HG02938 (cell line): ENCODE results near the gene RGS8.
"Not testable (repeated sequence)": the region's sequence is repeated elsewhere in the genome, so short reads cannot be mapped to it uniquely, and the experiment has no call there.

Experiments used
- ATAC-seq: cut with Tn5 transposase; IDR thresholded peaks from one replicate; pipeline ENCODE4 v1.9.1; 2021; ENCODE audit warnings: mild to moderate bottlenecking, moderate library complexity; ENCODE audit not compliant: unreplicated experiment

RGS8 gene

DNA sequence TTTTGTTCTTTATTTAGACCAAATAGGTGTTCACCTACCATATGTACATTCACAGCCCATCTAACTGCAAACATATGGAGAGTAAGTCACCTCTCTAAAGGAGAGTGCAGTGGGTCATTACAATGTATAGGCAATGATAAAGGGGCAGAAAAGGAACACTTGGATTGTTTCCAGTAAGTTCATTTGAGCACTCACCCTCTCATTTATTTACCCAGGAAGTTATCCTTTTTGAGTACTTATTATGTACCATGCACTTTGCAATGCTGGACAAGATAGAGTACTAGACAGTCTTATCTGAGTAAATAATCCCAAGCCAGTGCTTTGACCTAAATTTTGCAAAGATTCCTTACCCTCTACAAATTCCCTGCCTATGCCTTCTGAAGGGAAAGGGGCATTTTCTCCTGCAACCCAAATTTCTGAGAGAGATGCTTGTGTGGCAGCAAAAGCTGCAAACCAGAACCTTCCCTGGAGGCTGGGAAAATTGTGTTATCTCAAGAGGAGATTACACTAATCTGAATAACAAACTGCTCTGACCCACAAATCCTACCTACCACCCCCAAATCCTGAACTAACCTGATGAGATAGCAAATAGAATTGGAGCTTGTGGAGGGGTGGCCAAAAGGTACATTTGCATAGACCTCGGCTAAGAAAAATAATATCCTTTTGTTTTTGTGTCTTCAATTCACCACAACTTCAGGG, 18.6 kb upstream of the RGS8 start:
- ATAC-seq, result no peak

- no peak for ATAC-seq
Measured at GRCh38 chr1:182700351-182700709, 15.9 kb upstream of the RGS8 start.

- no peak for ATAC-seq
Measured at GRCh38 chr1:182699393-182700350, 15.3 kb upstream of the RGS8 start.

DNA sequence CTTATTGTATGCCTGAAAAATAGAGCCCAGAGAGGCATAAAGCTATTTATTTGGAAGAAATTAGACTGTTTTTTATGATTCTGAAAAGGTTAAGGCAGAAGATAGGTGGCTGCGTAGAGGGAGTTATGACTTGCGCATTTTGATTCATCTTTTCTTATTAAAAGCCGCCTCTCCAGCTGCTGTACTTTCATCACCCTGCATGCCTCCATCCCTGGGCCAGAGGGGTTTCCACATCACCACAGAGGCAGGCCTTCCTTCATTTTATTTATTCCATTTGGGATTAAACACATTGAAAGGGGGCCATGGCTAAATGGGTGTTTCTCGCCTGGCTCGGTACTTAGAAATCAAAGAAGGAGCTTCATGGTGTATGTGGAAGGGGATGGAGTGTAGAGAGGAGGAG, 14.6 kb upstream of the RGS8 start:
- no peak for ATAC-seq

GRCh38 chr1:182693139-182693538, 8.8 kb upstream of the RGS8 start:
- ATAC-seq, result not testable (repeated sequence)

DNA sequence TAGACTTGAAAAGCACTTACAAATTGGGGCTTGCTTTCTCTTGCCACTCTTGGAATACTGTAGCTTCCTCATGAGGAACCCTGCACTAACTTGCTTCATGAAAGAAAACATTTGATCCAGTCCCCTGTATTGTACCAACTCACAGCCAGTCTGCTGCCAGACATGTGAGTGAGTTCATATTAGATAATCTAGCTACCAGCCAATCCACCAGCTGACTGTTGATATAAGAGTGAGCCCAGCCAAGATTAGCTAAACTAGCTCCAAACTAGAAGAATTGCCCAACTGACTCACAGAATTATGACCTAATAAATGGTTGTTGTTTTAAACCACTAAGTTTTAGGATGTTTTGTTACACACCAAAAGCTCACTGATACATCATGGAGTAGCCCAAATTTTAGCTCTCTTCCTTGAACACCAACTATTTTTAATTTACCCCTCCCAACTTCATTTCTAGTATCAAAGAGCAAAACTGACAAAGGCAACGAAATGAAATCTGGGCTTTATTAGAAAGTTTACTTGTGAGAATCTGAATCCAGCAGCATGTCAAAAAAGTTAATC, 6.6 kb upstream of the RGS8 start:
- no peak for ATAC-seq

- ATAC-seq, result no peak
Measured at GRCh38 chr1:182688436-182689205, 4.2 kb upstream of the RGS8 start.

GRCh38 chr1:182687361-182687760, 3.0 kb upstream of the RGS8 start:
- ATAC-seq, result no peak

DNA sequence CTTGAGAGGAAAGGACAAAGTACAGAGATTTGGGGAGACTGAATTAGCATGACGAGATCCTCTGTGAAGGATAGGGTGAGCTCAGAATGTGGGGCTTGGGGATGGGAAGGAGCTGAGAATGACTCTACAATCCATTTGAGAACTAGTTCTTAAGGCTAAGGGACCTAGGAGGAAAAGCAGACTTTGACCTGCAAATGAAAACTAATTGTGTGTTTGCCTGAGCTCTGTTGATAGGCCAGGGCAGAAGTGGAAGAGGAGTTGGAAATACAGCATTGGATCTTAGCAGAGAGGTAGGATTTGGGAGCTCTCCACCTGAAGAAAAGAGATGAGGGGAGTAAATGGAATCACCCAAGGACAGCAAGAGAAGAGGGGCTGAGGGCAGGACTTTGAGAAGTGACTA, 2.1 kb upstream of the RGS8 start:
- ATAC-seq, result no peak

DNA sequence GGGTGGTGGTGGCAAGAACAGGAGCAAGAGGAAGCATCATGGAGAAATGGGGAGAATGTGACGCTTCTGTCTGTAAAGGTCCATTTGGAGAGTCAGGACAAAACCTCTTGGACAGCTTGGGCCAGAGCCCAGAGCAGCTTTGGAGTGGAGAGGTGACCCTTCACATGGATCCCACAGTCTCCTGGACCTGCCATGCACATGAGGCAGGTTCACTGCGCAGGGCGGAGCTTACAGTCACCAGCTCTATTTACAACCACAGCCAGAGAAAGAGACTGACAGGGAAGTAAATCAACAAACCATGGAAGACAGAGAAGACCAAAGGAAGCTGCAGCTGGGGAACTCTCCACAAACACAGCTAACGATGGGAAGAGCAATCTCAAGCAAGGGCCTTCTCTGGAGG, 828 bp upstream of the RGS8 start:
- no peak for ATAC-seq

- no peak for ATAC-seq
Measured at GRCh38 chr1:182682898-182683501, 1.4 kb downstream of the RGS8 start.

DNA sequence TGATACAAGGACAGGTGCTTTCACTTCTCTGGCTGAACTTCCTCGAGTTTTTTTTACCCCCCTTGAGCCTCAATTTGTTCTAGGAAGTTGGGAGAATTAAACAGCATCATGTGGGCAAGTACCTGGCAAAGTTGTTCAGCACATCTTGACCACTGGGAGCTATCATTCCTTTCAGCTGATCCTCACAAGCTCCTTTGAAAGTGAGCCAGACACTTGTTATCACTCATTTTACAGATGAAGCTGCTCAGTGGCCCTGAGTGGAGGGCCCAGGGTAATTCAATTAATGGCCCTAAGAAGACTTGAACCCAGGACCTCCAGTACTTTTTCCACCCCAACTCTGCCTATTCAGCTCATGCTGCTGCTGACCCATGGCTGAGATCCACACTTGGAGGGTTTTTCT, 2.0 kb downstream of the RGS8 start:
- no peak for ATAC-seq

- no peak for ATAC-seq
Measured at GRCh38 chr1:182681568-182681912, 2.8 kb downstream of the RGS8 start.

DNA sequence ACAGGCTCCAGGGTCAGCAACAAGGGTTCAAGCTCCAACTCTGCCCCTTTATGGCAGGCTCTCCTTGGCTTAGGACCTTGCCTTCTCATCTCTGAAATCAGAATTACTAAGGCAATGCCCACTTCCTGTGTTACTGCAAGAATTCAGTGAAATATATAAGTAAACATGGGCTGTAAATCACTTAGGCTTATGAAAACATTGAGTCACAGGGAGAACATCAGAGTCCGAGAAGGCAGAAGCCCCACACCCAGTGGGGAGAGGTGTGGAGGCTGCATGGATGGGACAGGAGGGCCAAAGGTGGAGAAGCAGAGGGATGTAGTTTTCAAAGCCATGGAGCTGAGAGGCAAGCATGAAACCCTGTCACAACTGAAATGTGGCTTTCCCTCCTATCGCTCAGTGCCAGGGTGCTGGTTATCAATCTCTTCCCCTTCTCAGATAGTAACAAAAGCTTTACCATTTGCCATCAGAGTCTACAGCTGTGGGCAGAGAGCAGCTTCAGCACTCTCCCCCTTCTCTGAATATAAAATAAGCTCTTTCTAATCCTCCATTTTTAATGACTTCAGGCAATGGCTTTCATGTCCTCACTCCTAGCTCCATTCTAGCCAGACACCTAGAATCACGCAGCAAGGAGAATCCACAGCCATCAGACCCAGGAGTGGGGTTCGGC, 3.4 kb downstream of the RGS8 start:
- ATAC-seq, result no peak

- ATAC-seq, result no peak
Measured at GRCh38 chr1:182680408-182680807, 4.0 kb downstream of the RGS8 start.

DNA sequence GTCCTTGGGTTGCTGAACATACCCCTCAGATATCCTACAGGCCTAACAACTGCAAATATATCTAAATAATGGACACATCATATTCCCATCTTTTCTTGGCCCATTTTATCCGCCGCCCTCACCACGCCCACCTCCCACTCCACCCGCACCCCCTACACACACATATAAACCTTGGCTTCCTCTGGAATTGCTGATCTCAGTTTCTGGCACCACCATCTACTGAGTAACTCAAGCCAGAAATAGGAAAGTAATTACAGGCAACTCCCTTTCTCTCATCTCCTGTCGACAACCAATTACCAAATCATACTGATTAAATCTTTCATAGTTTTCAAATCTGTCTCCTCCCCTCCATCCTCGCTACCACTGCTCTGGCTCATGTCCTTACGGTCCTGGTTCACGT, 4.7 kb downstream of the RGS8 start:
- ATAC-seq, result no peak

GRCh38 chr1:182677397-182678098, 6.8 kb downstream of the RGS8 start:
- peak; percentile 94 for ATAC-seq

DNA sequence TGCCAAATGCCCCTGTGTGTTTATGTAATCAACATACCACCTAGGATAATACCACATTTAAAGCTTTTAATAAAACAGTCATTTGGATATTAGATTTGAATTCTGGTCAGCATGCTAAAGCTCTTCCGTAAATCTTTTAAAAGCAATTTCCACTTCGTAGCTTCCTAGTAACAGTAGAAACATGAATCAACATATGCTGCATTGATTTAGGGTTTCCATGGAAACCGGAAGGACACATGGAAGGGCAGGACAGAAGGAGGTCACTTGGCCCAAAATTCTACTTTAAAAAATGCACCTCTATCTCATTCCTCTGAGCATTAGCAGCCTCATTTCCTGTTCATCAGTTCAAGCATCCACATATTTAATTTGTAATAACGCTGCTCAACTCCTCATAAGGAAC, 8.1 kb downstream of the RGS8 start:
- no peak for ATAC-seq

DNA sequence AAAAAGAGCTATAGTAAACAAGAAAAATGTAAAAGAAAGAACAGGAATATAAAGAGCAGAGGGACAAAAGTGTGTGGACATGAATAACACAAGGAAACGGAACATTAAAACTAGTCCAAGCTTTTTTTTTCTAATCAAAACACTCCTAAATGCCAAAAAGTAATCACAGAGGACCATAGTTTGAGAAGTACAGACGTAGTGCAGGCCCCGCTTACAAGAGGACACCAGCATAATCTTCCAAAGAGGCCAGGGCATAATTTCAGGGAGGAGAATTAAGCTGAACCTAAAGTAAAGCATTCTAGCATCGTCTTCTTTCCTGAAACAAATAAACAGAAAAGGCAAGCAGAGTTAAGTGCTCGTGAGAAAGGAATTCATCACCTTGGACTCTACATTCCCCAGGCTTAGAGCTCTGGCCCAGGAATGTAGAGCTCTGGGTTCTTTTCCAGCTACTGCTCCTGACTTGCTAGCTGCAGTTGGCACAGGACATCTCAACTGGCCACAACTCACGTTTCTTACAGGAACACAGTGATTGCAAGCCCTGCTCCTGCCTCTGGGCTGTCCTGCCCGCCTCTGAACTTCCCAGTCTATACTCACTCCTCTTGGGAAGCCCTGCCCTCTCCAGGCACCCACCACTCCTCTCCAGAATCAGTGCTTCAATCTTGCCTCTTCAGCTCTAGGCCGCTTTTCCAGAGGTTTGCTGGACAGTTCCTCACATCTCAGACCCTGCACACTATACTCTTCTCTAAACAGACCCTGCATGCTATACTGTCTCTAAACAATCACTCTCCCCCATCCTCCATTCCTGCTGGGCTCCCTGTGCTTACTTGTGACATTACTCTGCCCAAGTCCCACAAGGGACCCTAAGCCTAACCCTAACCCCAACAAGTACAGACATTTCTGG, 9.8 kb downstream of the RGS8 start:
- ATAC-seq, result no peak
